ENCODE measurements around the gene SMPD3. TPM values are rescaled to one million over a fixed set of nuclear protein-coding genes. Genes with fewer than 3 reads are reported as not detected.

SMPD3 gene
- total and polyA plus RNA-seq, 8 donors = 0.83 to 5.5 (median 2.2) TPM

GRCh38 chr16:68492151-68492542, 43.8 kb upstream of the SMPD3 start:
- FAIRE-seq (no peak), ATAC-seq (peak in 2 of 4 donors; percentile 3 to 13), DNase-seq (peak in 1 of 6 donors; percentile 65)
- intact Hi-C loops (cut with DNase I) = no loop called here
- no peaks in the 10 kb centered on the region for H3K9me3 ChIP-seq
- H3K4me1 ChIP-seq = peaks cover 21 to 29% (median 28%) of the 10 kb centered on the region in 3 donors
- no peak for TF ChIP-seq CTCF (IDR thresholded peaks at IDR 0.05)
- no peaks in the 10 kb centered on the region for H3K27me3 ChIP-seq
- no peak overlapping the region for H3K4me3 ChIP-seq
- no peaks in the 10 kb centered on the region for H3K36me3 ChIP-seq
- WGBS, 2 donors = 42 to 45% methylated on average over 11 of the region's 11 CpGs
- H3K27ac ChIP-seq = peak overlapping the region; percentile 28 to 84 (median 56)

GRCh38 chr16:68491576-68491950, 43.3 kb upstream of the SMPD3 start:
- 78 to 81% methylated on average over 14 of the region's 14 CpGs for WGBS, 2 donors

GRCh38 chr16:68490829-68491575, 42.7 kb upstream of the SMPD3 start:
- peak; percentile 81 to 92 (median 87) for DNase-seq
- Histone ChIP-seq H3K27ac (peak overlapping the region; percentile 28 to 84 (median 56)), H3K4me1 (peaks cover 21 to 29% (median 28%) of the 10 kb centered on the region in 3 donors), H3K4me3 (no peak overlapping the region), H3K9me3 (no peaks in the 10 kb centered on the region), H3K36me3 (no peaks in the 10 kb centered on the region), H3K27me3 (no peaks in the 10 kb centered on the region)
- no peak for FAIRE-seq
- intact Hi-C loops (cut with DNase I) = no loop called here
- peak; percentile 83 to 91 (median 88) for ATAC-seq
- 31 to 35% methylated on average over 13 of the region's 13 CpGs for WGBS, 2 donors
- no peak for TF ChIP-seq CTCF (IDR thresholded peaks at IDR 0.05)

More at GRCh38 chr16:68491576-68491950, 43.3 kb upstream of the SMPD3 start:
- DNase-seq = no peak
- peaks cover 21 to 29% (median 28%) of the 10 kb centered on the region in 3 donors for H3K4me1 ChIP-seq
- no peaks in the 10 kb centered on the region for H3K27me3 ChIP-seq
- H3K9me3 ChIP-seq = no peaks in the 10 kb centered on the region
- ATAC-seq = no peak
- H3K27ac ChIP-seq = peak overlapping the region; percentile 28 to 84 (median 56)
- no peaks in the 10 kb centered on the region for H3K36me3 ChIP-seq
- no peak for TF ChIP-seq CTCF (IDR thresholded peaks at IDR 0.05)
- FAIRE-seq = no peak
- no peak overlapping the region for H3K4me3 ChIP-seq
- intact Hi-C loops (cut with DNase I) = no loop called here

- FAIRE-seq (no peak), ATAC-seq (no peak), DNase-seq (no peak)
- Histone ChIP-seq H3K4me3 (no peak overlapping the region), H3K27me3 (no peaks in the 10 kb centered on the region), H3K9me3 (no peaks in the 10 kb centered on the region), H3K27ac (peak overlapping the region in 2 of 4 donors; percentile 78 to 84), H3K4me1 (peaks cover 21 to 29% (median 28%) of the 10 kb centered on the region in 3 donors), H3K36me3 (no peaks in the 10 kb centered on the region)
- 79 to 85% methylated on average over 1 of the region's 1 CpG for WGBS, 2 donors
- intact Hi-C loops (cut with DNase I) = no loop called here
- TF ChIP-seq CTCF (IDR thresholded peaks at IDR 0.05) = no peak
Observed at GRCh38 chr16:68490358-68490757, 42.0 kb upstream of the SMPD3 start.

GRCh38 chr16:68488554-68488953, 40.2 kb upstream of the SMPD3 start:
- no peak for TF ChIP-seq CTCF (IDR thresholded peaks at IDR 0.05)
- 80 to 86% methylated on average over 2 of the region's 2 CpGs for WGBS, 2 donors
- ATAC-seq = no peak
- Histone ChIP-seq H3K4me1 (peaks cover 21 to 29% (median 28%) of the 10 kb centered on the region in 3 donors), H3K27ac (no peak overlapping the region), H3K36me3 (no peaks in the 10 kb centered on the region), H3K9me3 (no peaks in the 10 kb centered on the region), H3K27me3 (no peaks in the 10 kb centered on the region), H3K4me3 (no peak overlapping the region)
- intact Hi-C loops (cut with DNase I) = no loop called here
- FAIRE-seq = no peak
- peak in 1 of 6 donors; percentile 11 for DNase-seq
